ENCODE results near the gene MYF6.

The MYF6 gene

DNA sequence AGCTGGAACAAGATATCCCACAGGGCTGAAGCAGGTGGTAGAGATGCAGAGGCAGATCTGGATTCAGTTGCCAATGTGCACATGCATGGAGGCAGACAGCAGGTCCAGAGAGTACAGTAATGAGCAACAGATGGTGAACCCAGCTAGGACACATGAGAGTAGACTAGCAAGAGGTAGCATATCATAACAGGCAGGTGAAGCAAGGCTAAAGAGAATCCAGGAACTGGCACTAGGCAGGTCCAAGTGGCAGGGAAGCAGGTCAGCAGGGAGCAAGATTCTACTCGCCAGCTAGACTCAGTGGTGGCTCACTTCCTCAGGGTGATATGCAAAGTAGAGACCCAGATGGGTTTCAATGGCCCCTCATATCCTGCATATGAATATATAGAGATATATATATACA lies 15.3 kb upstream of the MYF6 start:
- DNase-seq (ENCODE audit: low read depth): no peak
- TF ChIP-seq, protein P1, sequence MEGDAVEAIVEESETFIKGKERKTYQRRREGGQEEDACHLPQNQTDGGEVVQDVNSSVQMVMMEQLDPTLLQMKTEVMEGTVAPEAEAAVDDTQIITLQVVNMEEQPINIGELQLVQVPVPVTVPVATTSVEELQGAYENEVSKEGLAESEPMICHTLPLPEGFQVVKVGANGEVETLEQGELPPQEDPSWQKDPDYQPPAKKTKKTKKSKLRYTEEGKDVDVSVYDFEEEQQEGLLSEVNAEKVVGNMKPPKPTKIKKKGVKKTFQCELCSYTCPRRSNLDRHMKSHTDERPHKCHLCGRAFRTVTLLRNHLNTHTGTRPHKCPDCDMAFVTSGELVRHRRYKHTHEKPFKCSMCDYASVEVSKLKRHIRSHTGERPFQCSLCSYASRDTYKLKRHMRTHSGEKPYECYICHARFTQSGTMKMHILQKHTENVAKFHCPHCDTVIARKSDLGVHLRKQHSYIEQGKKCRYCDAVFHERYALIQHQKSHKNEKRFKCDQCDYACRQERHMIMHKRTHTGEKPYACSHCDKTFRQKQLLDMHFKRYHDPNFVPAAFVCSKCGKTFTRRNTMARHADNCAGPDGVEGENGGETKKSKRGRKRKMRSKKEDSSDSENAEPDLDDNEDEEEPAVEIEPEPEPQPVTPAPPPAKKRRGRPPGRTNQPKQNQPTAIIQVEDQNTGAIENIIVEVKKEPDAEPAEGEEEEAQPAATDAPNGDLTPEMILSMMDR (IDR thresholded peaks at IDR 0.05; ENCODE audit: control insufficient read depth, insufficient read depth, low read depth, low read length, missing control alignments): no peak
- no peak overlapping the region for H3K4me3 ChIP-seq (ENCODE audit: control insufficient read depth, low read depth, low read length)

DNA sequence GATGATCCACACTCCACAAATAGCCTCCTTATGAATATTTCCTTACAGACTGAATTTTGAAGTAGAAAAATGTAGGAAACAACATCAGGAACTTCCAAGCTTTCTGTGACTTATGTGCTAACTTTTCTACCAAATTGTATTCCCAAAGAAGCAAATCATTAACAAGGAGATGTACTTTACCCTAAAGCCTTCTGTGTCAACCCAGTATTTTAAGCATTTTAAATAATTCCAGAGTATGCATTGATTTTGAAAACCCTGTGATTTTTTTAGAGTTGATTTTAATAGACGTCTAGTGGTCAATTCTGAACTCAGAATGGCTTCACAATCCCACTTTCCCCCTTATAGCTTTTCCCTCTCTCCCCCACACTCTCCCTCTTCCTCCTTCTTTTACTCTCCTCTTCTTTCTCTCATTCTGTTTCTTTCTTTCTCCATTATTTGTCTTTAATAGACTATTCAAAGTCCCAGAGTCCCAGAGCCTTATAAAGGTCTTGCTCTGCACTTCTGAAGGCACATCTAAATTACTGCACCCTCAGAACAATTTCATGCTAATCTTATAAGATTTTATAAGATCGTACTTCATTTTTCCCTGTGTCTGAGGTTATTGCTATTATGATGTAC lies 10.1 kb upstream of the MYF6 start:
- H3K4me3 ChIP-seq (ENCODE audit: control insufficient read depth, low read depth, low read length): no peak overlapping the region
- TF ChIP-seq, protein P1 (IDR thresholded peaks at IDR 0.05; ENCODE audit: control insufficient read depth, insufficient read depth, low read depth, low read length, missing control alignments): no peak
- no peak for DNase-seq (ENCODE audit: low read depth)

- H3K4me3 ChIP-seq (ENCODE audit: control insufficient read depth, low read depth, low read length): no peak overlapping the region
- TF ChIP-seq, protein P1 (IDR thresholded peaks at IDR 0.05; ENCODE audit: control insufficient read depth, insufficient read depth, low read depth, low read length, missing control alignments): no peak
- DNase-seq (ENCODE audit: low read depth): no peak
These were observed 9.2 kb upstream of the MYF6 start for GRCh38 chr12:80698256-80698655.

DNA sequence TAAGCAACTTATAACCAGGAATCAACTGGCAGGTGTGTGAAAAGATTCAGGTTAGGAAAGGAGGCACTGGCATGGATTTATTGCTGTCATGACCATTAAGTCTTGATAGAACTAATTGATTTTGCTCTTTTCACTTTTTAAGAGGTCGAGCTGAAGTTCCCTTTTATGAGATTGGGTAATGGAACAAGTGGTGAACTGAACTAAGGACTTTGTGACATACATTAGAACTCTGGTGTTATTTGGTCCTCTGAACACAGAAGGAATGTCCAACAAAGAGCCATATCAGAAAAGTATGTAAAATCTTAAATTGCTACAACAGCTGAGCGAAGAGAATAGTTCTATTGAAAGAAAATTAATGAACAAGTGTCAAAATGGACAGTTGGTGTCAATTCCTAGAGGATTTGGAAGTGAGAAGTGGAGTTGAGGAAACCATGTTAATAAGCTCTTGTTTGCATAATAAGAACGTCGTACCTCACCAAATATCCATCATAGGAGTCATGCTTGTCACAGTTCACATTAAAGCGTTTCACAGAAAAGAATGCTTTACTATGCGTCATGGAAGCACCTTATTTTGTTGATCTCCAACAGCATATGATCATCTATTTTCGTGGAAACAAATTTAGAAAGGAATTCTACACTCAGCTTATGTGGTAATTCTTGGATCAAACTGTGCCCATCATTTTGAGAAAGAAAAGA lies 8.4 kb upstream of the MYF6 start:
- no peak for DNase-seq (ENCODE audit: low read depth)
- TF ChIP-seq, protein P1 (IDR thresholded peaks at IDR 0.05; ENCODE audit: control insufficient read depth, insufficient read depth, low read depth, low read length, missing control alignments): no peak
- H3K4me3 ChIP-seq (ENCODE audit: control insufficient read depth, low read depth, low read length): no peak overlapping the region

DNA sequence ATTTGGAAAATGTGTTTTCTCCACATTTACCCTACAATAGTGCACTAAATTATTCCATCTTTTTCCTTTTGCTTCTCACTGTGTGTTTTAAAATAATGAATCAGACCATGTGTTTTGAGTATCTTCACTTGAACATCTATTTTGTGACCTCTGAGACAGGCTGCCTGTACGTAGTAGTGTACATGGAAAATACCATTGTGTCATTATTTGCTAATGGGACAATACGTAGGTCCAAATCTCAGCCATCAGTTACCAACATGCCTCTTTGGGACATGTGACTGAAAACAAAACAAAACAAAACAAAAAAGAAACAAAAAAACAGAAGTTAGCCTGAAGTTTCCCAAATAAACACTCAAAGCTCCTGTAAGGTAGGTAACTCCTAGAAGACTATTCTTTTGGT lies 7.1 kb upstream of the MYF6 start:
- H3K4me3 ChIP-seq (ENCODE audit: control insufficient read depth, low read depth, low read length): no peak overlapping the region
- DNase-seq (ENCODE audit: low read depth): no peak
- TF ChIP-seq, protein P1 (IDR thresholded peaks at IDR 0.05; ENCODE audit: control insufficient read depth, insufficient read depth, low read depth, low read length, missing control alignments): no peak

DNA sequence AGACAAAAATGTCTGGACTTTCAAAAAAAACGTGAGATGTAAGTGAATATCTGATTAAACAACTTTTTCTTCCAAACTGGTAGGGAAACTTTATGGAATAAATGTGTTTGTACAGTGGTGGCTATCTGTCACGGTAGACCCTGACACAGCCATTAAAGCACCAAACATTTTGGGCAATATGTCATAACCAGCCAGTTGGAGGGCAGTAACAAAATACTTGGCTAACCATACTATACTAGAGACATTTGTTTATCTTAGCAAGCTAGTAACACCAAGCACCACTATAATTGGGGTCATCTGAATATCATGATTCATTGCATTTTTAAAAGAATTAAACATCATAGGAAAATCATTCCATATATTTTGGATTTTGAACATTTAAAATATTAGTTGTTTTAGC lies 6.0 kb upstream of the MYF6 start:
- TF ChIP-seq, protein P1 (IDR thresholded peaks at IDR 0.05; ENCODE audit: control insufficient read depth, insufficient read depth, low read depth, low read length, missing control alignments): no peak
- no peak overlapping the region for H3K4me3 ChIP-seq (ENCODE audit: control insufficient read depth, low read depth, low read length)
- no peak for DNase-seq (ENCODE audit: low read depth)

Data from AG09309 (cell line).